ENCODE data around the gene KIRREL3. TPM values are rescaled to one million over a fixed set of nuclear protein-coding genes. Genes with fewer than 3 reads are reported as not detected.
"Not testable (repeated sequence)": the region's sequence is repeated elsewhere in the genome, so short reads cannot be mapped to it uniquely, and the experiment has no call there.

KIRREL3 gene
- total RNA-seq, 1 donor from 2014 or later = not detected

DNA sequence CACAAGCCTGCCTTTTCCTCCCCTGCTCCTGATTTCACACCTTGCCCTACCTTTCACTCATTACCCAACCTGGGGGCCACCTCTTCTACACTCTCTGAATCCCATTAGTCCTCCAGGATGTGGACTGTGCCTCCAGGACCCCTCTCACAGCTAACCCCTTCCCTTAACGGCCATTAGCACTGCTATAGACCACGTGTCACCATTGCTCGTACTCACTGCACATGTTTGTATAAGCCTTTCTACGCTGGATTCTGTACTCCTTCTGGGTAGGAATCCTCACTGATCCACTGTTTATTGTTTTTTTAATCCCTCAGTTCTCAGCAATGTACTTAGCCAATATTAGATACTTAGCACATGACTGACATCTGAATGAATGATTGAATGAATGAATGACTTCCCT, 40.9 kb downstream of the KIRREL3 start:
- intact Hi-C loops (cut with micrococcal nuclease) = no loop called here

DNA sequence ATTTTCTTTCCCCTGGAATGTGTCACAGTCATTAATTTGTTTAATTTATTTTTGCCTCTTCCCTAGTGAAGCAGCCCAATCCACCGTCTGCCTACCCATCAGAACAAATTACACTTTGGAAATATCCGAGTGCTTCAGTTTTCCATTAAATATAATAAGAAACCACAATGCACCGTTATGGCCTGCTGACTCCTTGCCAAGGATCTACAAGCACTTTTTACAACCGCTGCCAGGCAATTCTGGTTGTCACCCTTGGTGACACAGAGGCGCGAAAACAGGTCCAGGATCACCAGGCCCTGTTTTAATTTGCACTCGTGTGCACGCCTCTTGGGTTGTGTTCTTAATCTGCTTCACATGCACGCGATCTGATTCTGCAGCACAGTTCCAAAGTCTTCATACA, 43.9 kb downstream of the KIRREL3 start:
- intact Hi-C loops (cut with micrococcal nuclease) = no loop called here

DNA sequence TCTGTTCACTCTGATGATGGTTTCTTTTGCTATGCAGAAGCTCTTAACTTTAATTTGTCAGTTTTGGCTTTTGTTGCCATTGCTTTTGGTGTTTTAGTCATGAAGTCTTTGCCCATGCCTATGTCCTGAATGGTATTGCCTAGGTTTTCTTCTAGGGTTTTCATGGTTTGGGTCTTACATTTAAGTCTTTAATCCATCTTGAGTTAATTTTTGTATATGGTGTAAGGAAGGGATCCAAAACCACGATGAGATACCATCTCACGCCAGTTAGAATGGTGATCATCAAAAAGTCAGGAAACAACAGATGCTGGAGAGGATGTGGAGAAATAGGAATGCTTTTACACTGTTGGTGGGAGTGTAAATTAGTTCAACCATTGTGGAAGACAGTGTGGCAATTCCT, 48.0 kb downstream of the KIRREL3 start:
- intact Hi-C loops (cut with micrococcal nuclease) = not testable (repeated sequence)

DNA sequence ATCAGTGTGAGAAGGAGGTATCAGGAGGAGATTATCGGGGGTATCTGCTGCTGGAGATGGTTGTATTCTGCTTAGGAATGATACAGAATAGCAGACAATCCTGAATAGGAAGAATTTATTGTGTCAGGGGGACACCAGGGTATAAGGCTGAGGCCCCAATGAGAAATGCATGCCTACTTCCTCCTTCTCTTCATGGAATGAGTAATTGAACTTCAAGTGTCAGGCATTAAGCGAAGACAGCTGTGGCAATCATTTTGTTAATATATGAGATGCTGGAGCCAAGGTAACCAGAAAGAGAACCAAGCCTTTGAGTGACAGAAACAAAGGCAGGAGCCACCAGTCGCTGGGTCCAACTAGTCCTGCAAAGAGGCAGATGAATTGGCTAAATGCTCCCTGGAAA, 49.1 kb downstream of the KIRREL3 start:
- intact Hi-C loops (cut with micrococcal nuclease) = no loop called here

DNA sequence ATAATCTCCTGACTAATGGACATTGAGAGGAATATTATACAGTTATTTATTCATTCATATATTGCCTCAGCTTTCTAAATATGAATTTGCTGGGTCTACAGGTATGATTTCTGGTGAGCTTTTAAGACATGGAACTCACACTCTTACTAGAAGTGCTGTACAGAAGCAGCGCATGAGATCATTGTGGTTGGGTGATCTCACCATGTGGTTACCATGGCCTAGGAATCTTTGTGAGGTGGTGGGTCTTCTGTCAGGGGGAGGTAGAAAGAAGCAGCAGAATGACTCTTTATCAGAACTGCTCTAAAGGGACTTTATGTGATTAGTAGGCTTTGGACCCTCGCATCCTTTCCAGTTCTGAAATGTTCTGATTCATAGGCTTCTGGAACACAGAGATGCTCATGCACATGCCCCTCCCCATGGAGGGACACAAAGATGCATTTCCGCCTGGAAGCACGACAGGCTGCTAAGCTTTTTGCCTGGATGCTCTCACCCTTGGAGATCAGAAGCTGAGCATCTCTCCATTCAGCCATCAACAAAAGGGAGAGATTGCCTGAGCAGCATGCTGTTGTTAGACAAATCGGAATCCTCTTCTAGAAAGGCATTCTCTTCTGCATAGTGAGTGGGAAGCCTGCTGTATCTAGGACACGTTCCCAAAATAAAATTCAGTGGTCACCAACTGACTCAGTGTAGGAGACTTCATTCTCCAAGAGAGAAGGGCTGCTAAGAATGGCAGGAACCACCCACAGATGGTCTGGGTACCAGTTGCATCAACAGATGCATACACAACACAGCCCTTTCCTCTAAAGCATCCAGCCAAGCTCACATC, 51.3 kb downstream of the KIRREL3 start:
- intact Hi-C loops (cut with micrococcal nuclease) = no loop called here

DNA sequence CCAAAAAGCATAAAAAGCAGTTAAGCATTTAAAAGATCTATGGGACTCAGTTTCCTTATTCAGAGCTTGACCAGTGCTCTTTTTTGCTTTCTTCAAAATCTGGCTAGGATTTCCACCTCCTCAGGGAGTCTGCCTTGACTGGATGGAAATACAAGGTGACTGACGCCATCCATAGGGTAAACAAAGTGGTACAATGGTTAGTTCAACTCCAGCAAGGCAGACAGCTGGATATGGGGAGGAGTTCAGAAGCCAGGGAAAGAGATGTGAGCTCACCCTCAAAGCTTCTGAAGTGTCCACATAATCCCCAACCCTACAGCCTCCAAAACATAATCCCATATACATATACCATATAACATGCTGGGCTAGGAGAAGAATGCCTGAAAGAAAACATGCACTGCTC, 52.0 kb downstream of the KIRREL3 start:
- intact Hi-C loops (cut with micrococcal nuclease) = no loop called here

DNA sequence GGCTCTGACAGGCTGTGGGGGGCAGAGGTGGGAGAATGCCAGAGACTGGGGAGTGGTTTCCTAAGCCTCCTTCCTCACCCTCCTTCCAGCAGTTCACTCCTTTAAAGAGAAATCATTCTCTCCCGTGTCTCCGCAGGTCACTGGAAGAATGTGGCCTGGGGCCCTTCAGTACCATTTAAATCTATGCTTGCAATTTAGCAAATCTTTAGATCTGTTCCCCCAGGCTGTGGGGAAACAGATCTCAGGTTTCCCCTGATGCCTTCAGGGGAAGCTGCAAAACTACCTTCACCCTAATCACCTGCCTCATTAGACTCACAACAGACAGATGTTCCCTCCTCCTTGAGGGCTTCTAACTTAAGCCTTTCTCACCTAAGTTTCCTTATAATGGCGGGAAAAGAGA, 55.3 kb downstream of the KIRREL3 start:
- intact Hi-C loops (cut with micrococcal nuclease) = no loop called here

DNA sequence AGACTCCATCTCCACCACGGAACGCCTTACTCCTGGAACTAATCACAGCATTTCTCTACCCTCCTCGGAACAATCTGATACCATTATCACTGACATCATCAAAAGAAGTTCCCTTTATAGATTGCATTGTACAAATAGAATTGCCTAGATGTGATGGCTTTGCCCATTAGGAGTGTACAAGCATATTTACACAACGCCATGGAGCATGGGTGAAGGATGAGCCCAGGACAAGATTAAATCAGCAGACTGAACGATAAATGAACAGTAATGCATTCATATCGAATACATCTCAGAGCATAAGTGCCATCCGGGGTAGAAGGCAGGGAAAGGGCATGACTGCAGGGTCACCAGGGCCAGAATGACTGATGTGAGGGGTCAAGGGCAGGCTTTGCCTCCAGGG, 57.3 kb downstream of the KIRREL3 start:
- intact Hi-C loops (cut with micrococcal nuclease) = no loop called here

DNA sequence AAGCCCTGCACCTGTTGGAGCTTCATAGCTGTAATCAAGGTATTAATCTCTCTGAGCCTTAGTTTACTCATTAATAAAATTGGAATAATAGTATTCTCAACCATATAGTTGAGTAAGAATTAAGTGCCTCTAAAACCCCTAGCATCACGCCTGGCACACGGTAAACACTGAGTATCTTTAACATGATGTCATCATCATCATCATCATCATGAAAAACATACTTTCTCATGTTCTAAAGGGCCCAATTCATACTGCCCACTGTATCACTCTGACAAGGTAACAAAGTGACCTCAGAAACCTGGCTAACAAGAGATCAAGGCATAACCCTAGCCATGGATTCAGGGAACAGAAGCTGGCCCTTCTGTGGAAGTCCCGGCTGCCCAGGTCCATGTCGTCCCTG, 58.4 kb downstream of the KIRREL3 start:
- intact Hi-C loops (cut with micrococcal nuclease) = no loop called here

DNA sequence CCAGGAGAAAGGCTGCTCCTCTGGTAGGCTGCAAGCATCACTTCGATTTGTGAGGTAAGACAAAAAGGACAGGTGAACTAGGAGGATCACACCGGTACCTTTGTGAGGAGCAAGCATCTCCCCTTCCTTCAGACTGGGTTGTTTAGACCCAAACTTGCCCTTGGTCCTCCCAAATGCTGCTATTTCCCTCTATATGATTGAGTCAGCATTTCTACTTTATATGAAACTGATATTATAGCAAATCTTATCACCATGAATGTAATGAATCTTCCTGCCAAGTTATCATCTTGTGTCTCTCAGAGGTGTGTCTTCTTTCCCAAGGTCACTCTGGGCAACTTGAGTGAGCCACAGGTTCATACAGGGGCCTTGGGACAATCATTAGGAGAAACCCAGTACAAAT, 61.0 kb downstream of the KIRREL3 start:
- intact Hi-C loops (cut with micrococcal nuclease) = no loop called here

DNA sequence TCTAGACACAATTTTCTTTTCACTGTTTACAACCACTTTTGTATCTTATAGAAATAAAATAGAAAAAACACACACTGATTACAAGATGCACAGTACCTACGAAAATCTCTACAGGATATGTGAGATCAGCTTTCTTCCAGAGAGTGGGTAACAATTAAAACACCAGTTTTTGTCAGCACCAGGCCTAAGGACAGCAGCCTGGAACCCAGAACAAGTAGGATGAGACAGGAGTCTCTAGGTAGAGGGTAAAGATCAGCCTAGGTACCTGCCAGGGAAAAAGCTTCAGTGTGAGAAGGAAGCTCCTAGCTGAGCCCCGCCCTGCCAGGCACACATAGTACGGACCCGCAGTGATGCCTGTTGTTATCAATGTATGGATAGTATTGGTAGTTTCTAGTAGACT, 61.9 kb downstream of the KIRREL3 start:
- intact Hi-C loops (cut with micrococcal nuclease) = no loop called here

DNA sequence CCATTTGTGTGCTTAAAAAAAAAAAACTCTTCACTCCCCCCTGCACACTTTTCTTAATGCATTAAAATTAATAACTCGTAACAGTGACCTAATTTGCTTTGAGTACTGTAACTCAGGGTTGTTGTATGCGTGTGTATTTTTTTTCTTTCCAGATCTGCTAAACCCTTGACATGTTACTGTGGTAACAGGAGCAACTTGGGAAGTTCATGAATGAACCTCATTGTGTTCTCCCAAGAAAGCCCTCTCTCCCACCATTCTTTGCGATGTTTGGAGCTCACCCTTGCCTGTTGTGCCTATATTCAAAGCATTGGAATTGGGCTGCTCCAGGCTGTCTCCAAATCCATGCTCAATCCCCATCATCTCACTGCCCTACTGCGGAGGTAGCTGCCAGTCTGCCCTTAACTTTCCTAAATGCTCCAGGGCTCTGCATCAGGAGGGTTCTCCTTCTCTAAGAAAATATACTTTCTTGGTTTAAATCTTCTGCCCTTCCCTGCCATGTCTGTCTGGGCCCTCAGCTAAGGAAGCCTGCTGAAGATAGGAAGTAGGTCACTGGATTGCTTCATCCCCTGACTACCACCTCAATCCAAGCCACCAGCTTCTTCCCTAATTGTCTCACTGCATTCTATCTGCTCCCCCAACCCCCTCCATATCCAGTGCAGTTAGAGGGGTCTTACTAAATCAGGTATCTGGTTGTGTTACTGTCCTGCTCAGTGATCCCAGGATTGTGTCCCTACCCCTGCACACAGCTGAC, 70.3 kb downstream of the KIRREL3 start:
- intact Hi-C loops (cut with micrococcal nuclease) = no loop called here

DNA sequence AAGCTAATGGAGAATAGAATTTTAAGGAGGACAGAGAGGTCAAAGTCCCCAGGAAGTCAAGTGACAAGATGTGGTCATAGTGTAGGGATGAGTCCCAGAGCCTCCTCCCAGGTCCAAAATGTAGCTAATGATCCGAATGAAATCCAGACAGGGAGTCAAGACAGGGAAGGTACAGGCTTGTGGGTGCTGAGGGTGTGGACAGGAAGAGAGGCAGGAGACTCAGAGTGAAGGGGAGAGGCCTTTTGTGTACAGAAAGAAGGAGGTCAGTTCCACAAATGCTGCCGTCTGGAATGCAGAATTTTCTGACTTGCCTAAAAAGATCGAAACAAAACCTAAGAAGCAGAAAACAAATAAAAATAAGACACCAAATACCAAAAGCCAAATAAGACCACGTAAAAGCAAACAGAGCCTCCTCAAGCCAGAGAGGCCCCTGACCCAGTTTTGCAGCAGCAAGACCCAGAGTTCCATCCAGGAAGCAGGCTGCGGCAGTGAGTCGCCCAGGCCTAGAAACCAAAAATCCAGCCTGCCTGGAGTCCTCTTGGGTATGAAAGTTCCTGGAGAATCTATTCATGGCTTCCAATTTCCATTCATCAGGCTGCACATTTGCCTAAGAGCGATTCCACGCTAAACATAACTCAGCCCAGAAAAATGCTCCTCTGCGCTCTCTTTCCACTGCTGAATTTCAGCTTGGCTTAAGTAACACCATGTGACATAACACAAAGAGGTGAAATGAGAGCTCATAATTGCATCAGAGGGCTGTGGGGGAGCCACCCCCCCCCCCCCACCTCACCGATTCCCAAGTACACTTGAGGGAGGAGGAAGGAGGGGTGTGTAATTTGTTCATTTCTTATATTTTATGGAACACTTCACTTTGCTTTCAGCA, 71.2 kb downstream of the KIRREL3 start:
- intact Hi-C loops (cut with micrococcal nuclease) = no loop called here

DNA sequence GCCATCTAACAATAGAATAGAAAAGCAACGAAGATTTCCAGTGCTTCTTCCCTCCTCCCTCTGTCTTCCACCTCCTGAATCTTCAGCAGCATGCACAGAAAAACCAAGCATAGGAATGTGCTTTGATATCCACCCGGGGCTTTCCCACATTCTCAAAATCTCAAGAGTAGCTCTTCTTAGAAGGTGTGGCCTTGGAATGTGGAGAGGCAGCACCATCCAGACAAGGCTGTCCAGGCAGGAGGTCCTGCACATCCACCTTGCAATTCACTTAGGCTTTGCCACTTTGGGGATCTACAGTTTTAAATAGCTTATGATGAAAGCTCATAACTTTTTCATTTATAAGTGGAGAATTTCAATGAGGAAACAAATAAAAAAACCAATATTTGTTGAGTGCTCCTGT, 72.9 kb downstream of the KIRREL3 start:
- intact Hi-C loops (cut with micrococcal nuclease) = no loop called here

DNA sequence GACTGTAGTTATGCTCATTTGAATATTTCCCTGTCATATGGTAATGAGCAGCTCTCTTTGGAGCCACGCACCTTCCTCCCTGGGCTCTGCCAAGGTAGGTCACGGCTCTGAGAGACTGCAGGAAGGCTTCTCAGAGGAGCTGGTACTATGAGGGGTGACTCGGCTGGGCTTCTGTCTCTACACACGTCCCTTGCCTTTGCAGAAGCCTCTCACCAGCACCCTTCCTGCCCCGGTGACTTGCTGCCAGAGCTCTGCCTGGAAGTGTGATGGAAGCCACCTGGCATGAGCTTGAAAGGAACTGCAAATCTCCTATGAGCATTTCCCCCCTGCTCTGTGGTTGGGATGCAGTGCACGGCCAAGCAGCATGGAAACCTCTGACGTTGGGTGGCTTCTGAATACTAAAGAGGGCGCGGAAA, 74.2 kb downstream of the KIRREL3 start:
- intact Hi-C loops (cut with micrococcal nuclease) = no loop called here

DNA sequence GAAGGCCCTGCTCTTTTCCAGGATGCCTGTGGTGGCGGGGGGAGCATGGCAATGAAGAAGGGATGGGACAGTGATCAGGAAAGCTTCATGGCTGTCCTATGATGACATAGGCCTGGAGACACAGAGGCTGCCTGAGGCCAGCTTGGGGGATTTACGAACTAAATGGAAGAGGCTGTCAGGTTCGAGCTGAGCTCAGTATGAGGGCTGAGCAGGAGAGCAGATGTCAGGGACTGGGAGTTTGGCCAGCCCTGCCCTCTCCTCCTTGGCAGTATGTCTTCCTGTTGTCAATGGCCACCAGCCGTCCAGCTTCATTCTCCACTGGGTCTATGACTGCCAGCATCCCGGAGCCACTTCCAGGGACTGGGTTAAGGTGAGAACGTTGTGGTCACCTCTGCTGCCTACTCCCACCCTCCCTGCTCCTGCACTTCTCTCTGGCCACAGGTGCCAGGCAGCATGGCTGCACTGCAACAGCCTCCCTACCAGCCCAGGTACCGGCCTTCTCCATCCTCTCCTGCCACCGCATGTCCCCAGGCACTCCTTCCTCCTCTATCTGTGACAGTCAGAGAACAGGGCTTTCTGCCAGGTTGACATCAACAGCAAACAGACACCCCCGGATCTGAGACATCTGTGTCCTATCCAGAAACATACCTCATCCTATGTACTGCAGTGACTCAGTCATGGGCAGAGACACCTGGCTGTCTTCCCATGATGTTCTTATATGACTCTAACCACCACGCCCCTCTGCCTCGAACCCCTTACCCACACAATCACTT, 75.1 kb downstream of the KIRREL3 start:
- intact Hi-C loops (cut with micrococcal nuclease) = no loop called here

DNA sequence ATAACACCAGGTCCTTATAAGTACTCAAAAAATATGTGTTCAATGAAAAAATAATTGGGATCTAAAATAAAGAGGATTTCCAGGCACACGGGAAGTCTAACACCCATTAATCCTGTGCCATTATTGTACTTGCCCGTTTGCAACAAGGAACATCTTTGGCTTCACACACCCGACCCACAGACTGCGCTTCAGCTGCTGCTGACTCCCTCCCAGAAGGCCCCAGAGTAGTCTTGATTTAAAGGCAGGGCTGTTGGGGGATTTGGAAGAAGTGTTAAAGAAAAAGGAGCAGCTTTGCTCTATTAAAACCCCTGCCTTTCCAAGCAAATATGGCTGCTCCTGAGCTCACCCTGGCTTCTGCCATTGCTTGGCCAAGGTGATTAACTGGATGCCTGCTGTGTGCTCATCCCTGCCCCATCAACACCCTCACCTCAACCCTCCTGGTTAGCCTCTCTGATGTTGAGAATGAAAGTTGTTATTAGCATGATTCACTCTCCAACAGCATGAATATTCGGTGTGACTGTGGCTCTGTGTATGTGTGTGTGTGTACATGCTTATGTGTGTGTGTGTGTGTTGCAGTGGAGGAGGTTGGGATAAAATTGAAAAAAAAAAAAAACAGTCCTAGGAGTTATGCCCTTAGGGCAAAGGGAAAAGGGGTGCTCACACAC, 76.1 kb downstream of the KIRREL3 start:
- intact Hi-C loops (cut with micrococcal nuclease) = no loop called here

DNA sequence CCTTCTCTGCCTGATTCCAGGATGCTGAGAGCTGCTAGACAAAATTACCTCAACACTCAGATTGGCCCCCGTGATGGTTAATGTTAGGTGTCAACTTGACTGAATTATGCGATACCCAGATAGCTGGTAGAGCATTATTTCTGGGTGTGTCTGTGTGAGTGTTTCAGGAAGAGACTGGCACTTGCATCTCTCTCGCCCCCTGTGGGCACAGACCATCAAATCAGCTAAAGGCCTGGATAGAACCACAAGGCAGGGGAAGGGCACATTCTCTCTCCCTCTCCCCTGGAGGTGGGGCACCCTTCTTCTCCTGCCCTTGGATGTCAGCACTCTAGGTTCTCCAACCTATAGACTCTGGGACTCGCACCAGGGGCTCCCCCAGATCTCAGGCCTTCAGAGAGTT, 79.7 kb downstream of the KIRREL3 start:
- intact Hi-C loops (cut with micrococcal nuclease) = no loop called here

DNA sequence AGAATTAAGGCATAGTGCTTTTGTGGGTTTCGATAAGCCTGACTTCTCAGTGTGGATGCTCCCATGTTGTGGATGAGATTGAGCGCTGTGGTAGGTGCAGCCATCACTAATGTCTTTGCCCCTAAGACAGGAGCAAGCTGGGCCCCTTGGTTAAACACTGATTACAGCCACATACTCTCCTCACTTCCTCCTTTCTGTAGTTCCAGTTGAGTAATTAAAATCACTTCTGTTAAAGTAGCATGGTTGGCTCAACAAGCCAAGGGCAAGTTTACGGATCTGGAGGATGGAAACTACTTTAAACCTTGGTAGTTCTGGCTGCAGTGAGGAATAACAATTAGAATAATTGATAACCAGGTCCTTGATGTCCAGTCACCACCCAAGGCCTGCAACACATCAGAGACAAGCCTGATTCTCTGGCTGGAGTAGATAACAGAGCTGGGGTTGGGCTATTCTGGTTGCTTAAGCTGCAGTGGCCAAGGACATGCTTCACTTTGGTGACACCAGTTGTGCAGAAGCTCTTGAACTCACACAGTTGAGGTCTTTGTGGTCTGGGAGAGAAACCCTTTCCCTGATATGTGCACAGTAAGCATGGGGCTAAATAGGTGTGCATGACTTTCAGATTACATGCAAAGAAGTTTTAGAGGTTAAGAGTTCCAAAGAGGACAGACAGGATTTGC, 81.3 kb downstream of the KIRREL3 start:
- intact Hi-C loops (cut with micrococcal nuclease) = no loop called here

DNA sequence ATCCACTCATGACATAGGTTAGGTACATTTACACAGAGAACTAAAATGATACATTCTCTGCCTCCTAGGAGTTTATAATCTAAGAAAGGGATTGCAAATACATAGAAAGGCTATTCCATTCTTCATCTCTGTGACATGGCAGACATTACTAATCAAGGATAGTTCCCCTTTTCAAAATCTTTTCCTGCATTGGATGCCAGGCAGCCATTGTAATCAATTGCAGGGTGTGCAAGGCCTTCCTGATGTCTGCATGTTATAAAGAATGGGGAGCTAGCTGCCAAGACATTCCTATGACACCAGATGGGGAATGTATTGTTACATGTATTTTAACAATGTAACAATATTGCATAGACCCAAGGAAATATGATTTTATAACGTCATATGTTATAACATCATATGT, 82.0 kb downstream of the KIRREL3 start:
- intact Hi-C loops (cut with micrococcal nuclease) = no loop called here

Data from T-helper 1 cell treated with Interleukin-12 subunit alpha and Interleukin-12 subunit beta and Interleukin-4 antibody, amounts not matched to agents 30 ng/mL and 1 ng/mL, for 36 hours (primary cell).